ENCODE measurements around the gene CPED1. TPM values are rescaled to one million over a fixed set of nuclear protein-coding genes. Genes with fewer than 3 reads are reported as not detected.

Gene CPED1
- total RNA-seq, 1 donor from 2014 or later = 38.6 TPM

GRCh38 chr7:121041516-121042148, 53.1 kb downstream of the CPED1 start:
- DNase-seq (no peak), ATAC-seq (no peak)
- Histone ChIP-seq H3K4me1 (peaks cover 6% of the 10 kb centered on the region), H3K9me3 (no peaks in the 10 kb centered on the region), H3K36me3 (no peaks in the 10 kb centered on the region), H3K27ac (peak overlapping the region; percentile 13), H3K4me3 (no peak overlapping the region), H3K27me3 (ENCODE audit: low read depth) (no peaks in the 10 kb centered on the region)
- TF ChIP-seq CTCF (IDR thresholded peaks at IDR 0.05) = no peak
- intact Hi-C loops (cut with DNase I) = no loop called here

- H3K36me3 ChIP-seq = no peaks in the 10 kb centered on the region
- no peak for DNase-seq
- H3K27ac ChIP-seq = no peak overlapping the region
- no peak for ATAC-seq
- H3K9me3 ChIP-seq = no peaks in the 10 kb centered on the region
- no peak for TF ChIP-seq CTCF (IDR thresholded peaks at IDR 0.05)
- intact Hi-C loops (cut with DNase I) = no loop called here
- H3K27me3 ChIP-seq (ENCODE audit: low read depth) = no peaks in the 10 kb centered on the region
- H3K4me3 ChIP-seq = no peak overlapping the region
- peaks cover 6% of the 10 kb centered on the region for H3K4me1 ChIP-seq
Observed at GRCh38 chr7:121042195-121042594, 53.7 kb downstream of the CPED1 start.

- H3K27me3 ChIP-seq (ENCODE audit: low read depth) = no peaks in the 10 kb centered on the region
- no peak for TF ChIP-seq CTCF (IDR thresholded peaks at IDR 0.05)
- no peak overlapping the region for H3K27ac ChIP-seq
- DNase-seq (no peak), ATAC-seq (no peak)
- intact Hi-C loops (cut with DNase I) = no loop called here
- H3K4me1 ChIP-seq = peaks cover 6% of the 10 kb centered on the region
- H3K9me3 ChIP-seq = no peaks in the 10 kb centered on the region
- H3K4me3 ChIP-seq = no peak overlapping the region
- no peaks in the 10 kb centered on the region for H3K36me3 ChIP-seq
Observed at GRCh38 chr7:121042899-121043298, 54.4 kb downstream of the CPED1 start.

- Histone ChIP-seq H3K4me3 (no peak overlapping the region), H3K36me3 (no peaks in the 10 kb centered on the region), H3K9me3 (no peaks in the 10 kb centered on the region), H3K27me3 (ENCODE audit: low read depth) (no peaks in the 10 kb centered on the region), H3K4me1 (peaks cover 6% of the 10 kb centered on the region), H3K27ac (no peak overlapping the region)
- ATAC-seq = no peak
- DNase-seq = no peak
- no peak for TF ChIP-seq CTCF (IDR thresholded peaks at IDR 0.05)
- intact Hi-C loops (cut with DNase I) = no loop called here
Observed at GRCh38 chr7:121043314-121044234, 55.1 kb downstream of the CPED1 start.

GRCh38 chr7:121045090-121045489, 56.6 kb downstream of the CPED1 start:
- DNase-seq (no peak), ATAC-seq (no peak)
- no peak overlapping the region for H3K4me3 ChIP-seq
- H3K9me3 ChIP-seq = no peaks in the 10 kb centered on the region
- no peaks in the 10 kb centered on the region for H3K36me3 ChIP-seq
- TF ChIP-seq CTCF (IDR thresholded peaks at IDR 0.05) = no peak
- no peaks in the 10 kb centered on the region for H3K27me3 ChIP-seq (ENCODE audit: low read depth)
- intact Hi-C loops (cut with DNase I) = no loop called here
- H3K27ac ChIP-seq = no peak overlapping the region
- peaks cover 6% of the 10 kb centered on the region for H3K4me1 ChIP-seq
